CD4-positive, alpha-beta T cell (primary cell): ENCODE data around the gene CROCC2. TPM values are rescaled to one million over a fixed set of nuclear protein-coding genes. Genes with fewer than 3 reads are reported as not detected.

Experiments
- ATAC-seq: fragments of 200-7000 bp; cut with Tn5 transposase; one replicate; pipeline ENCODE4 v1.10.0; 2022; ENCODE audit warnings: mild to moderate bottlenecking; ENCODE audit not compliant: poor library complexity
- CTCF ChIA-PET: fragments of 350-600 bp; sonication (Branson Sonifier 250); formaldehyde crosslinking; loops from one replicate; lab custom pipeline; 2021; ENCODE audit warnings: antibody characterized with exemption, inconsistent platforms; lab: Charles Lee
- POLR2A ChIA-PET: fragments of 350-600 bp; sonication (Branson Sonifier 250); formaldehyde crosslinking; loops from one replicate; lab custom pipeline; 2021; ENCODE audit warnings: antibody characterized with exemption, inconsistent platforms; lab: Charles Lee
- DNase-seq, 14 experiments: peaks; one replicate each; pipeline ENCODE4 v3.0.0-alpha.2; 2013 to 2020; ENCODE audit warnings: mixed read lengths in 2 of 14
- H3K27ac ChIP-seq, 2 donors: one replicate each; pipeline versions ENCODE4 v1.5.1 to v1.7.0; 2013; ENCODE audit warnings: low read length in 2 of 2, low read depth in 1 of 2, mild to moderate bottlenecking in 1 of 2
- H3K27me3 ChIP-seq, 2 experiments: 1 replicate in 1 of 2; 2 replicates in 1 of 2; pipeline versions ENCODE4 v1.6.1 to v1.7.0; 2013; ENCODE audit warnings: low read length in 2 of 2, control low read depth in 1 of 2, mild to moderate bottlenecking in 1 of 2, moderate library complexity in 1 of 2; ENCODE audit not compliant: insufficient read depth in 2 of 2, control insufficient read depth in 1 of 2
- H3K36me3 ChIP-seq: one replicate; pipeline ENCODE4 v1.6.1; 2013; ENCODE audit warnings: low read length, control low read depth; ENCODE audit not compliant: insufficient read depth
- H3K4me1 ChIP-seq: one replicate; pipeline ENCODE4 v1.6.1; 2013; ENCODE audit warnings: low read length, control low read depth; ENCODE audit not compliant: insufficient read depth
- H3K4me3 ChIP-seq: one replicate; pipeline ENCODE4 v1.5.1; 2013; ENCODE audit warnings: mild to moderate bottlenecking, low read length, moderate library complexity
- H3K9me3 ChIP-seq, 2 experiments: 1 replicate in 1 of 2; 2 replicates in 1 of 2; pipeline versions ENCODE4 v1.6.1 to v1.7.0; 2013; ENCODE audit warnings: low read length in 2 of 2, mild to moderate bottlenecking in 2 of 2, control low read depth in 1 of 2, moderate library complexity in 1 of 2; ENCODE audit not compliant: control insufficient read depth in 1 of 2, insufficient read depth in 1 of 2
- H3K27ac Mint-ChIP-seq: one replicate; pipeline ENCODE4 v1.8.0; 2020; ENCODE audit warnings: mixed read lengths
- H3K27me3 Mint-ChIP-seq: one replicate; pipeline ENCODE4 v1.8.0; 2021; ENCODE audit warnings: mixed read lengths
- H3K36me3 Mint-ChIP-seq: one replicate; pipeline ENCODE4 v1.8.0; 2021; ENCODE audit warnings: low read depth, mixed read lengths
- H3K4me1 Mint-ChIP-seq: one replicate; pipeline ENCODE4 v1.8.0; 2021; ENCODE audit warnings: low read depth, mixed read lengths
- H3K4me3 Mint-ChIP-seq: one replicate; pipeline ENCODE4 v1.8.0; 2020; ENCODE audit warnings: mild to moderate bottlenecking, mixed read lengths
- H3K9me3 Mint-ChIP-seq: one replicate; pipeline ENCODE4 v1.8.0; 2020; ENCODE audit warnings: mixed read lengths
- intact Hi-C, 2 experiments: fragments of 100-400 bp; cut with DNase I in 1 of 2; cut with micrococcal nuclease in 1 of 2; formaldehyde crosslinking; loops; one replicate each; pipeline versions ENCODE4 v1.15.1 to v1.9.0; 2023 to 2025; cut with DNase I, micrococcal nuclease
- total RNA-seq, 174 experiments: library from RNA in 2 of 174; stranded (reverse) in 2 of 174; gene quantifications; one replicate each; pipeline ENCODE4 v1.2.3 and lab custom pipeline; 2021 to 2026
- TF ChIP-seq, protein P1 (sequence below): fragments of 200-600 bp; IDR thresholded peaks from one replicate; pipeline ENCODE4 v1.8.0; 2022; ENCODE audit warnings: antibody characterized with exemption, mild to moderate bottlenecking

CROCC2 gene
- total RNA-seq, 2 experiments from 2014 or later = not detected

DNA sequence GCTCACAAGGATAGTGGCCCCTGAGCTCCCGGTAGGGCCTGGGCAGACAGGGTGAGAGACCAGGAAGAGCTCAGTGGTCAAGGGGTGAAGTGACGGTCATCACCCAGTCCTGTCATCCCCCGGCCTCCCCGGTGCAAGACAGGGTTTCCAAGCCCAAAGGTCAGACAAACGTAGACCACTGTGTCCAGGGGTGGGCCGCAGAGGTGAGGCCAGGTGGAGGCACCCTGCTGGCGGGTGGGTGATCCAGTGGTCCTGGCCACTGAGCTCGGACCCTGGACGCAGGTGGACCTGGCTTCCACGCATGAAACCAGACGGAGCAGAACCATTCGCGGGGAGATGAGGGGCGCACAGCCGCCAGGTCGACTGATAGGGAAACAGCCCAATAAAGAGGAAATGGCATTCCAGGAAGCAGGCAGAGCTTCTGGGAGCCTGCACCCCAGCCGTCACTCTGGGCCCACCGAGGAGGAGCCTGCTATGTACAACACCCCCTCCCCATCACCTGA is 77.9 kb downstream of the CROCC2 start:
- DNase-seq (peak in 1 of 14 experiments; percentile 0), ATAC-seq (no peak)
- Mint-ChIP-seq H3K4me1 (no peaks in the 10 kb centered on the region), H3K4me3 (no peak overlapping the region), H3K36me3 (no peaks in the 10 kb centered on the region), H3K9me3 (no peaks in the 10 kb centered on the region), H3K27ac (no peak overlapping the region), H3K27me3 (no peaks in the 10 kb centered on the region)
- TF ChIP-seq, protein P1, sequence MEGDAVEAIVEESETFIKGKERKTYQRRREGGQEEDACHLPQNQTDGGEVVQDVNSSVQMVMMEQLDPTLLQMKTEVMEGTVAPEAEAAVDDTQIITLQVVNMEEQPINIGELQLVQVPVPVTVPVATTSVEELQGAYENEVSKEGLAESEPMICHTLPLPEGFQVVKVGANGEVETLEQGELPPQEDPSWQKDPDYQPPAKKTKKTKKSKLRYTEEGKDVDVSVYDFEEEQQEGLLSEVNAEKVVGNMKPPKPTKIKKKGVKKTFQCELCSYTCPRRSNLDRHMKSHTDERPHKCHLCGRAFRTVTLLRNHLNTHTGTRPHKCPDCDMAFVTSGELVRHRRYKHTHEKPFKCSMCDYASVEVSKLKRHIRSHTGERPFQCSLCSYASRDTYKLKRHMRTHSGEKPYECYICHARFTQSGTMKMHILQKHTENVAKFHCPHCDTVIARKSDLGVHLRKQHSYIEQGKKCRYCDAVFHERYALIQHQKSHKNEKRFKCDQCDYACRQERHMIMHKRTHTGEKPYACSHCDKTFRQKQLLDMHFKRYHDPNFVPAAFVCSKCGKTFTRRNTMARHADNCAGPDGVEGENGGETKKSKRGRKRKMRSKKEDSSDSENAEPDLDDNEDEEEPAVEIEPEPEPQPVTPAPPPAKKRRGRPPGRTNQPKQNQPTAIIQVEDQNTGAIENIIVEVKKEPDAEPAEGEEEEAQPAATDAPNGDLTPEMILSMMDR = no peak
- Histone ChIP-seq H3K4me3 (no peak overlapping the region), H3K27ac (no peak overlapping the region), H3K36me3 (no peaks in the 10 kb centered on the region), H3K27me3 (no peaks in the 10 kb centered on the region), H3K4me1 (peaks cover 6% of the 10 kb centered on the region), H3K9me3 (no peaks in the 10 kb centered on the region)
- ChIA-PET POLR2A (interaction anchor here (1.5 kb wide), 1 partner anchor 166 kb away, joined by 10 read pairs; the partner anchor contains the start of genes PASK and PPP1R7), CTCF (interaction anchor here (0.7 to 1.3 kb wide), 6 partner anchors 75 to 166 kb away, joined by 3 to 10 read pairs (median 6); partner anchors contain the start of genes PASK and PPP1R7)
- intact Hi-C loops = loop anchor here (5.0 kb wide), 2 partner anchors 68 to 168 kb away; partner anchors contain the start of gene PPP1R7 (in 2 of the 2)

DNA sequence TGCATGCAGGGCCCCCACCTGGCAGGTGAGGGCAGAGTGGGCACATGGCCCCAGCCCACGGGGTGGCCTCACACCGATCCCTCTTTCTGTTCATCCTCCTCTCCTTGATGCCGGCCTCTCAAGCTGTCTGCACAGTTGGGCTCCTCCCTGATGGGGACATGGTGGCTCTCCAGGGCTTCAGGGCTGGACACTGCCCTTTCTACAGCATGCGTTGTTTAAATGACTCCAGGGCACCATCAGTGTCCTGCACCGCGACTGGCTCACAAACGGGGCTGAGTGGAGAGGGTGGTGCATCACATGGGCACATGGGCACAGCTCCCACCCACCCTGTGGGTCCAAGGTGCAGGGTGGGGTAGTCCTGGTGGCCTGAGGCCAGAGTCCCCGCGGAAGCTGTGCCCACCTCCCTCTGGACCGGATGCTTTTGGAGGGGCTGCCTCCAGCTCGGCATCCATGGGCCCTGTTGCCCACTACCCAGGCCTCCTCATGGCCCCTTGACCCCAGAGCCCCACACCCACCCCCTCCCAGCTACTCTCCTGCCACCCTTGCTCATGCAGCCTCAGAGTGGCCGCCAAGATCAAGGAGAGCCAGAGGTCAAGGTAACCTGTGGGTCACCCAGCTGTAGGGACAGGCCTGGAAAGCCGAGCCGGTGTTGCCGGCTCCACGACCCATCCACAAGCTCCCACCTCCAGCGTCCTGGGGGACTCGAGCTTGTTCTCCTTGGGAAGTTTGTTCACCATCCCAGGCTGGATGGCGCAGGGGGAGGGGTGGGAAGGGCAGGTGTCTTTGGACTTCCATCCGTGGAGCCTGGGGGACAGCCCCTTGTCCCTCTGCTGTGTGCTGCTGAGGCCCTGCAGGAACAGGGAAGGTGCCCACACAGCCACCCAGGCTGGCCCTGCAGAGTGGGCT is 80.0 kb downstream of the CROCC2 start:
- H3K9me3 ChIP-seq = no peaks in the 10 kb centered on the region
- TF ChIP-seq, protein P1 = no peak
- H3K4me1 ChIP-seq = peaks cover 6% of the 10 kb centered on the region
- Mint-ChIP-seq H3K4me3 (no peak overlapping the region), H3K9me3 (no peaks in the 10 kb centered on the region), H3K27ac (no peak overlapping the region), H3K4me1 (no peaks in the 10 kb centered on the region), H3K36me3 (no peaks in the 10 kb centered on the region), H3K27me3 (no peaks in the 10 kb centered on the region)
- POLR2A ChIA-PET = no interaction called here
- ATAC-seq (no peak), DNase-seq (no peak)
- H3K4me3 ChIP-seq = no peak overlapping the region
- no peaks in the 10 kb centered on the region for H3K27me3 ChIP-seq
- CTCF ChIA-PET = interaction anchor here (0.6 kb wide), 1 partner anchor 106 kb away, joined by 5 read pairs; no protein-coding TSS in a partner anchor
- no peaks in the 10 kb centered on the region for H3K36me3 ChIP-seq
- intact Hi-C loops = no loop called here
- no peak overlapping the region for H3K27ac ChIP-seq

DNA sequence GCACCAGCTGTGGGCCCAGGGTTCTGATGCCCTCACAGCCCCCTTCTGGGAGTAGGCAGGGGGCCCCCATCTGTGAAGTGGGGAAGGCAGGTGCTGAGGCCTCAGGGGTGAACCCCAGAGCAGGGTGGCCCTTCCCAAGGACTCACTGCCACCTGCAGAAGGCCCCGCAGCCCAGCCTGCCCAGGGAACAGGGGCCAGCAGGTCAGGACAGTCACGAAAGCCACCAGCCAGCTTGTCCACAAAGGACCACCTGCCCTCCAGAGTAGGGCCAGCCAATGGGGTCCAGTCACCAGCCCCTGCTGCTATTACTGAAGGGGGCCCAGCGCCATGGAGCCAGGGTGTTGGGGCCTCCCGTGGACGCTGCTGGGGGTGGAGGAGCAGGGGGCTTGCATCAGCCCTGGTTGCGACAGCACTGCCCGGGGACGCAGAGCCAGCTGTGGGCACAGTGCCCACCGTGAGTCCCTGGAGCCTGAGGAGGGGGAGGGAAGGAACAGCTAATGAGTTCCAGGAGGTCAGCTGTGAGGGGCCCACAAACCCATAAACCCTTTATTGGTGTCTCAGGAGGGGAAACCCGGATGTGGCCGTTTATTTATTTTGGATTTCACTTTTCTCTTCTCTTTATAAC is 80.8 kb downstream of the CROCC2 start:
- Mint-ChIP-seq H3K27ac (no peak overlapping the region), H3K4me3 (no peak overlapping the region), H3K27me3 (no peaks in the 10 kb centered on the region), H3K4me1 (no peaks in the 10 kb centered on the region), H3K9me3 (no peaks in the 10 kb centered on the region), H3K36me3 (no peaks in the 10 kb centered on the region)
- Histone ChIP-seq H3K4me1 (peaks cover 6% of the 10 kb centered on the region), H3K9me3 (no peaks in the 10 kb centered on the region), H3K27ac (no peak overlapping the region), H3K27me3 (no peaks in the 10 kb centered on the region), H3K36me3 (no peaks in the 10 kb centered on the region), H3K4me3 (no peak overlapping the region)
- ChIA-PET CTCF (no interaction called here), POLR2A (no interaction called here)
- TF ChIP-seq, protein P1 = no peak
- intact Hi-C loops = no loop called here
- no peak for ATAC-seq
- DNase-seq = peak in 1 of 14 experiments; percentile 2
